M059J (cell line): ENCODE data around the gene BRICD5. TPM values are rescaled to one million over a fixed set of nuclear protein-coding genes. Genes with fewer than 3 reads are reported as not detected.

Experiments
- DNase-seq: peaks from one replicate; pipeline ENCODE4 v3.0.0-alpha.2; 2012; ENCODE audit warnings: low read depth
- total RNA-seq: library from RNA; depleted of rRNA; stranded (reverse); fragments of >200 nt; shearing (Covaris generic); gene quantifications from 2 replicates; pipeline ENCODE4 v1.2.3, GENCODE V29; 2014

Gene BRICD5
- total RNA-seq, 1 experiment from 2014 or later, result 0.89 TPM

GRCh38 chr16:2199095-2199494 lies 11.6 kb downstream of the BRICD5 start:
- DNase-seq, result no peak

GRCh38 chr16:2198283-2198682 lies 12.4 kb downstream of the BRICD5 start:
- DNase-seq, result no peak

- DNase-seq, result no peak
These were observed 12.9 kb downstream of the BRICD5 start for GRCh38 chr16:2197765-2198164.

GRCh38 chr16:2196981-2197511 lies 13.6 kb downstream of the BRICD5 start:
- DNase-seq, result no peak

GRCh38 chr16:2196162-2196980 lies 14.3 kb downstream of the BRICD5 start, which contains the start of gene CASKIN1:
CASKIN1 (minus strand) TSS chr16:2196605; CDS start chr16:2196432, 173 bp downstream.
- no peak for DNase-seq

- no peak for DNase-seq
These were observed 15.1 kb downstream of the BRICD5 start for GRCh38 chr16:2195322-2196161.

- peak; percentile 51 for DNase-seq
These were observed 15.8 kb downstream of the BRICD5 start for GRCh38 chr16:2194852-2195321.

- DNase-seq, result peak; percentile 90
These were observed 16.4 kb downstream of the BRICD5 start for GRCh38 chr16:2194166-2194834.

GRCh38 chr16:2191446-2191706 lies 19.3 kb downstream of the BRICD5 start:
- no peak for DNase-seq

GRCh38 chr16:2190659-2191445 lies 19.8 kb downstream of the BRICD5 start:
- DNase-seq, result no peak

GRCh38 chr16:2190002-2190658 lies 20.5 kb downstream of the BRICD5 start:
- no peak for DNase-seq

- DNase-seq, result no peak
These were observed 21.3 kb downstream of the BRICD5 start for GRCh38 chr16:2189252-2189893.

GRCh38 chr16:2188395-2188794 lies 22.3 kb downstream of the BRICD5 start:
- no peak for DNase-seq

GRCh38 chr16:2187212-2187611 lies 23.5 kb downstream of the BRICD5 start:
- no peak for DNase-seq

- DNase-seq, result no peak
These were observed 24.2 kb downstream of the BRICD5 start for GRCh38 chr16:2186505-2186904.

- DNase-seq, result no peak
These were observed 24.6 kb downstream of the BRICD5 start for GRCh38 chr16:2186064-2186463.

GRCh38 chr16:2184962-2185361 lies 25.7 kb downstream of the BRICD5 start:
- DNase-seq, result no peak

GRCh38 chr16:2184346-2184745 lies 26.3 kb downstream of the BRICD5 start:
- no peak for DNase-seq

GRCh38 chr16:2183671-2184070 lies 27.0 kb downstream of the BRICD5 start:
- no peak for DNase-seq

GRCh38 chr16:2181952-2182351 lies 28.7 kb downstream of the BRICD5 start:
- no peak for DNase-seq
